Activated T-cell treated with anti-CD3 and anti-CD28 coated beads, Interleukin-2, amount 50 U/mL, for 48 hours (primary cell): ENCODE results near the gene KRTAP22-1.

ENCODE experiments used
- DNase-seq, 2 experiments: peaks; one replicate each; pipeline ENCODE4 v3.0.0-alpha.2; 2020

The KRTAP22-1 gene

DNA sequence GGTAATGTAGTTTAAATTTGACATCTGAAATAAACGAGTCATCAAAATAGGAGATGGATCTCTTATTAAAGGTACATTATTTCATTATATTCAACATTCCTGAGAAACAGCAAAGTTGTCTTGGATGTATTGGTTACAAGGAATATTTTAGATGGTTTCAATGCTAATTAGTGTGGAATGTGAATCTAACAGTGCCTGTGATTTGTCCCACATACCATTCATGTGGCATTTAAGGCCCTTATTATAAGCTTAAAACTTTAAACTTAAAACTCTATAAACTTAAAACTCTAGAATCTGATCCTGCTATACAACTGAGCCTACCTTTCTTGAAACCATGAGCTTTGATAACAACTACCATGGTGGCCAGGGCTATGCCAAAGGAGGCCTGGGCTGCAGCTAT lies at the start of gene KRTAP22-1:
TSS of gene KRTAP22-1 (plus strand) at position 301 of the 400 bp plus-strand sequence.
- no peak for DNase-seq

DNA sequence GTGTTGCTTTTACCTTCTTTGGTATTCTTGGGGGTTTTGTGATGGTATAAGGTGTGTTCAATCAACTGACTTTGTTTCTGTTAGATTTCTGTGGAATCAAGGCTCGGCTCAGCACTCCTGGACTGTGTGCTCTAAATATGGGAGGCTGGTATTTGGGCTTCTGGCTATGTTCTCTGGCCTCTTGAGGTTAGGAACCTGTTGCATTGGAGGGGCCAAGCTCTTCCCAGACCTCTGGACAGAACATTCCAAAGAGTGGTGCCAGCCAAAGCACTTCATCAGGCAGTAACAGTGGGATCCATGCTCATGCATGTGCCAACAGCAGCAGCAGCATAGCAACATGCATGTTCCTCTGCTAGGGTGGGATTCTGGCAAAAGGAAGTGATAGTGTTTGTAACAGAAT lies 48.1 kb upstream of the KRTAP22-1 start:
- no peak for DNase-seq

DNA sequence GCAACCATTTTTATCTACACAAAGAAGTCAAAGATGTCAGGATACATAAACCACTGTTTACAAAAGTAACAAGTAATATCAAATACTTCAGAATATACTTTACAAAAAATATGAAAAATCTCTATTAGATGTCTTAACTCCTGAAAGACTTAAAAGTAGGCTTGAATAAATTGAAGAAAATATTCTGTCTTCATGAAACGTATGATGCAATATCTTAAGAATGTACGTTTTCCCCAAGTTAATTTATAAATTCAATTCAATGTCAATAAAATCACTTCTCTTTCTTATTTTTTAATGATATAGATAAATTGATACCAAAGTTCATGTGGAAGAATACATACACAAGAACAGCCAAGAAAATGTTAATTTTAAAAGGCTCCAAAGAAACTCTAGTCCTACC lies 45.8 kb upstream of the KRTAP22-1 start:
- no peak for DNase-seq

DNA sequence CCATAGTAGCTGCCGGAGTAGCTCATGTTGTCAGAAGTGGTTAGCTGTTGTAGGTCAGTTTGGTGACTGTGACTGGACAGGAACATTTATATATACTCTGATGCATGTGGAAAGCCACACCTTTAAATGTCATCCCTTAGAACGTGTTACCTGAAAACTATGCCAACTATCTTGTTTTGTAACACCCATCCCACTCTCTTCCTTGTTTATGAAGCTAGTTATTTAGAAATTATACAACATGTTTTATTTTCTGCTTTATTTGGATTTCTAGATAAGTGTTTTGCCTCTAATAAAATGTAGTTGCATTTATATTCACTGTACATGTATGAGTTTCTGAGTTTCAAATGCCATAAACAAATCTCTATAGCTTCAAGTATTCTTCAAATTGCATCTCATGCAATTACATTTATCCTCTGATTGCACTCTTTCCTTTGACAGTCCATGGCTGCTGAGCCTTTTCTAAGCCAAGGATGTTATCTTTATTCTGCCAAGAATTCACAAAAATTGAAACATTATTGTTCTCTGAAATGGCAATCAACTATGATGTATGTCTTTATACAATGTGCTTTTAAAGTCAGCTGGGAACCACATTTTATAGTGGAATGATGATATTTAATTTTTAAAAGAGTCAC lies 39.5 kb upstream of the KRTAP22-1 start, which contains the start of gene KRTAP19-7:
TSS of gene KRTAP19-7 (minus strand) at position 51 of the 632 bp plus-strand sequence. CDS start at position 26, 25 bp downstream.
- no peak for DNase-seq

DNA sequence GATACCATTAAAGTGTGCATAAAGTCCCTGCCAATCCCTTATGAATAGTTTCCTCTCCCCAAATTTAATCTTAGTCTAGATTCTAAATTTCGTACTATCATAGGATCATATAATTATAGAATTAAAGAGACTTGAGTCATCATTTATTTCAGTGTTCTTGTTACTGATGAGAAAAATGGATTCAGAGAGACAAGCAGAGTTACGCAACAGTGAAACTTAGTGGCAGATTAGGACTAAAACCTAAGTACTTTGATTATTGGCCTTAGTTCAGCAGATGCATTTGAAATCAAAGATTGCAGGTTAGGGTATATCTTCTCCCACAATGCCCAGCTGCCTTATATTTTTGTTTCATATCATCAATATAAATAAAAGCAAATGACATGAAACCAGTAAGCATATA lies 38.9 kb upstream of the KRTAP22-1 start:
- no peak for DNase-seq

DNA sequence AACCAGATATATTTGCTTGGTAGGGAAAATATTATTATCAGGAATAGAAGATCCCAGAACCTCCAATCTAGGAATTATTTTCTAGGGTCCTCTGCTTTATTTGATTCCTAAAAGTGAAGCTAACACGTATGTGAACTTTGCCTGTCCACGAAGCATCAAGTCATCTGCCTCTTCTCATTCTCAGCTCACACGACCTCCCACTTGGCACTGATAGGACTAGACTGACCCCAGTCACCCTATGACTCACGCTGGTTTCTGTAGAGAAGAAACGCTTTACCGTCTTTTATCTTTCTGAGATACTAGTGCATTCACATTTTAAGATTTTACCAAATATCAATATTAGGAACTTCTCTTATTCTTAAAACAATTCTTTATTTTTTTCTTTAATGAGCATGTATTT lies 37.8 kb upstream of the KRTAP22-1 start:
- no peak for DNase-seq

DNA sequence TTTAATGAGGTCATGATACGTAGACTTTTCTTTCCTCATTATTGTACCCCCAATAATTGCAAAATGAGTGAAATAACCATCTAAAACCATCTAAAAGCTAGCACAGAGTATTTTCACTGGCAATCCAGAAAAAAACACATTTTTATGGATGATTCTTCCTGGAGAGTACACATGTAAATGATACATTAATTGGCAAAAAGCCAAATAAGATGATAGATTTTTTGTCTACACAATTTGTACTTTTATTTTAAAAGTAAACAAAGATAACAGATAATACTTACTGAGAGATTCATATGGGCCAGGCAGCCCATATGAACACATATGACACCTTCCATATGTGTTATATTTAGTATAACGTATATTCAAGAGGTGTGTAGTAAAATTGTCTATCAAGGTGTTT lies 37.3 kb upstream of the KRTAP22-1 start:
- no peak for DNase-seq

DNA sequence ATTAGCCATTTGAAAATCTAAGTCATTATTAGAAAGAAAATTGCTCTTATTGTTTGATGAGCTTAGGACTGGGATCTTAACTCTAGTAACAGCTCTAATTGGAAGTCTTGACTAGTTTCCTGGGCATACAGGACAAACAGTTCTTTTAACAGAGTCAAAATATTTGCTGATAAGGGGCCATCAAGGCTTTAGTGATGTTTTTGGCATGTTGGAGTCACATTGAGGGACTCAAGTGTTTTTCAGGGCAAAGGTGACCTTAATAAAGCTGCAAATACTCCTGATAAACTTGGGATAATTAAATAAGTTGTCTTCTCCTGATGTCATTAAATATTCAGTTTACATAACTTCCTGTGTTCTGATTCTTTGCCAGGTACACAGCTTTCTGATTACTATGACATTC lies 33.3 kb upstream of the KRTAP22-1 start:
- DNase-seq: no peak

DNA sequence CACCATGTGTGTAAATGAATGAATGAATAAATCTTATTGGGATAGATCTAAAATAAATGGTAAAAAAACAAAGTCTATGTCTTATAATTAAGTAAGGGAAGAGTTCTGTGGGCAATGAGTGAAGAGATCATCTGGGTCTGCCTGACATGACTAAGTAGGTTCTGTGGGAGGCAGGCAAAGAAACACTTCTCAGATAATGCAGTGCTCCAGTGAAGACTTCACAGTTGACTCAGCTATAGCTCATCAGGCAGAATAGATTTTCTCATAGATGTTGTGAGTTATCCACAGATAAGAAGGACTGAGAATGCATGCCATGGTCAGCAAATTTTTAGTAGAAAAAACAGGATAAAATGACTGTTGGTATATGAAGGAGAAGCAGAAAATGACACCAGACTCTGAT lies 23.1 kb upstream of the KRTAP22-1 start:
- no peak for DNase-seq

DNA sequence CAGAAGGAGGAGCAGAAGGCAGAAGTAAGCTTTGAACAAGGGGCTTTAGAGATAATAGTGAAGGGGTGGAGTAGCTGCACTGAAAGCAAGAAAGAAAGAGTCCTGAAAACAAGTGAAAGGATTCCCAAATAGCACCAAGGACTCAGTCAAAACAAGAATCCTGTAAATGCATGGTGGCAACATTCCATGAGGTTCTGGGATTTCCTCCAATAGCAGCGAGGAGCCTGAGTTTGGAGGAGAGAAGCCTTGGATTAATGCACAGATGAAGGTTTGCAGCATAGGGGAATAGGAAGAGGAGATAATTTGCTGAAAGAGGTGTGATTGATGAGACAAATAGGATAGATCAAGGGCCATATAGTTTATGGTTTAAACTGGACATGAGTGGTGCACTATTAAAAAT lies 21.5 kb upstream of the KRTAP22-1 start:
- no peak for DNase-seq

DNA sequence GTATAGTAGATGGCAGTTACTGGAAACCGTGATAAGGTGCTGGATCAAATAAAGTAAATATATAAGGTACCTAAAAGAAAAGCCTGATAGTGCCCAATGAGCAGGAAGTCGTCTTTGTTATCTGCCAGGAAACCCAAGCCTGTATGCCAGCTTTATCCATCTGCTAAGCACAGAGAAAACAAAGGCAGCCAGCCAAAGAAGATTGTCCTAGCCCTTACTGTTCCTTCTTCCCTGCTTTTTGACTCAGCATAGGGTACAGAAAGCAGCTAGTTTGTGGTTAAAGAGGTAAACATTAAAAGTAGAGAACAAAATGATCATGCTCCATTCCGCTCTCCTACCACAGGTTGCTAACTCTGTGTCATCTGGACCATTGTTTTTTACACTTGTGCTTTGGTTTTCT lies 20.8 kb upstream of the KRTAP22-1 start:
- DNase-seq: no peak

DNA sequence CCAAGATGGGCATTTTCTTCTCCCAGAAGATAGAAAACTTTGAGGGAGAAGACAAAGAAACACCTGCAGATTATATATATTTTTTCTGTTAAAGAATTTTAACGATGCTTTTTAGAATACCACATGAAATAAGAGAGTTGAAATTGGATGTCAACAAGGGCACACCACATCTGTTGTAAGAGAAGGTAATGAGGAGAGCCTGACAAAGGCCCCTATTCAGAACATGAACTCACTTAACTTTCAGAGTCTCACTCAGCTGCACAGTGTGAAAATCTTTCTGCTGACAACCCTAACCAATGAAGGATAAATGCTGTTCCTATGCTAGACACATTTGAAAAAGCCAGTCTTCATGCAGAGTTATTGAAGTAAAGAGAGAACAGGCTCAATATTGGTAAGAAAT lies 18.0 kb upstream of the KRTAP22-1 start:
- no peak for DNase-seq

DNA sequence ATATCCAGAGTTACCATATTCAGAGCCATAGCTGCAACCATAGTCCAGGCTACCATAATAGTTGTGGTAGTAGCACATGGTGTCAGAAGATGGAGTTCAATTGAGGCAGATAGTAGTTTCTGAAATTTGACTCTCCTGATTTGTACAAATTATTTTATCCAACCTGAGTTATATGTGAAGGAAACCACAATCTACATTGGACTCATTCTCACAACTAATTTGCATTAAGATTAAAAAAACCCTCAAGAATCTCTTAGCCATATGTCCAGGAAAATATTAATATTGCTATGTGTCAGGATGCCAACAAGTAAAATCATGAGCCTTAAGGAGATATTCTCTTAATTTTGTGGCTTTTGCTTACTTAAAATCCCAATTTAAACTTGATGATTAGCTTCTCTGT lies 10.6 kb upstream of the KRTAP22-1 start, which contains the start of gene KRTAP22-2:
TSS of gene KRTAP22-2 (minus strand) at position 101 of the 400 bp plus-strand sequence.
- DNase-seq: no peak

DNA sequence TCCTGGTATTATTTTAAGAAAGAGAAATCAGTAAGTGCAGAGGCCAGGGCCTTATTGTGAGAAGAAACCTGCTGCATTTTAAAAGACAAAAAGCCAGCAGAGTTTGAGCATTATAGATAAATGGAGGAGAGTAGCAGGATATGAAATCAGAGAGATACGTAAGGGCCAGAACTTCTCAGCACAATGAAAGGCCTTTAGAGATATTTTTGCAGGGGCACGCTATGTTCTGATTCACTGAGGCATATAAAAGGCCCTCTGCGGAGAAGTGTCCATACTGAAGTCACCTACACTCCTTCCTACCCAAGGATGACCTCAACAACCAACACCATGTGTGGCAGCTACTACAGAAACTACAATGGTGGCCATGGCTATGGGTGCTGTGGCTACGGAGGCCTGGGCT lies 8.7 kb upstream of the KRTAP22-1 start, which contains the start of gene KRTAP6-3:
TSS of gene KRTAP6-3 (plus strand) at position 301 of the 400 bp plus-strand sequence. CDS start at position 307, 6 bp downstream.
- no peak for DNase-seq

DNA sequence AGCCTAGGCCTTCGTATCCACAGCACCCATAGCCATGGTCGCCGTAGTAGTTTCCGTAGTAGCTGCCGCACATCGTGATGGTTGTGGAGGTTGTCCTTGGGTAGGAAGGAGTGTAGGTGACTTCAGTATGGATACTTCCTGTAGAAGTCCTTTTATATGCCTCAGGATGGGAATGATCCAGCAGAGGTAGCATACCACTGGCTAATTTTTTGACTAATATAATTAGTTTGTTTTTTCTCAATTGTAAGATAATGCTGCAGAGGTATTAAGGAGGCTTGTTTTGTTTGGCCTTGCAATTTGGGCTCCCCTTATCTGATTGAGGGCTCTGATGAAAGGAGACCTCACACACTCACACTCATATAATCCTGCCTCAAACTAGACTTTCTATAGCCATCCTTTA lies 2.1 kb upstream of the KRTAP22-1 start, which contains the start of gene KRTAP6-2:
TSS of gene KRTAP6-2 (minus strand) at position 101 of the 400 bp plus-strand sequence. CDS start at position 73, 28 bp downstream.
- no peak for DNase-seq

DNA sequence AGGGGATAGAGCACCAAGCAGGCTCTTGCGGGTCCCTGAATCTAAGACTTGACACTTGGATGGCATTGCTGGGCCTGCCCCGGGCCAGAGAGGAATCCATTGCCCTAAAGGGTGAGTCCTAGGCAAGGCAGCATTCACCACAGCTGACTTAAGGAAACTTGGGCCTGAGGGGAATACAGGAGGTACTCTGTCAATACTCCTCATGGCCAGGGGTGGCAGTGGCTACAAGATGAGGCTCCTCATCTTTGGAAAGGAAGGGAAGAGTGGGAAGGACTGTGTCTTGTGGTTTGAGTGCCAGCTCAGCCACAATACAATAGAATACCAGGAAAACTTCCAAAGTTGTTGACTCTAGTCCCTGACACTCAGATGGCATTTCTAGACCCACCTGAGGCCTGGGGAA lies 5.1 kb downstream of the KRTAP22-1 start:
- no peak for DNase-seq

DNA sequence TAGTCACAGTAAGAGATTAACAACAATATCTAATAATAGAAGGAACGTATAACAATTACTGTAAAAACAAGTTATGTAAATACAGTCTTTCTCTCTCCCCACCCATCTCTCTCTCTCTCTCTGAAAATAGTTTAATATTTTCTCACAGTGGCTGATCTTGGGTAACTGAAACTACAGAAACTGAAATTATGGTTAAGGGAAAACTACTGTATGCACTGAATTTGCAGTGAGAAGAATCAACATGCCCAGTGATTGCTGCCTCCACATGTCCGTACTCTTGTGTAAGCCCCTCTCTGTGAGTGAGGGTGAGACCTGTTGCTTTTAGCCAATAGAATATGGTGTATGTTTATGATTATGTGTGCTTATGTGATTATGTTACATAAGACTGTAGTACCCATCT lies 11.2 kb downstream of the KRTAP22-1 start:
- no peak for DNase-seq

DNA sequence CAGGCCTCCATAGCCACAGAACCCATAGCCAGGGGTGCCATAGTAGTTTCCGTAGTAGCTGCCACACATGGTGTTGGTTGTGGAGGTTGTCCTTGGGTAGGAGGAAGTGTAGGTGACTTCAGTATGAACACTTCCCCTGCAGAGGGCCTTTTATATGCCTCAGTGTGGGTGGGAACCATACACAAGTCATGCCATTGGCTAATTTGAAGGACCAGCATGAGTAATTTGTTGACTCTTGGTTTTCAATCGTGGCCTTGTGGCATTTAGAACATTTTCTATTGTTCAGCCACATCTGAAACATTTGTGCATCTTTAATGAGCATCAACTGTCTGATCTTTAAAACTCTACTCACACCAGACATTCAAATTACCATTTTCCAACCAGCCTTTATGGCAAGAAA lies 12.9 kb downstream of the KRTAP22-1 start, which contains the start of gene KRTAP6-1:
TSS of gene KRTAP6-1 (minus strand) at position 95 of the 400 bp plus-strand sequence. CDS start at position 69, 26 bp downstream.
- DNase-seq: no peak

DNA sequence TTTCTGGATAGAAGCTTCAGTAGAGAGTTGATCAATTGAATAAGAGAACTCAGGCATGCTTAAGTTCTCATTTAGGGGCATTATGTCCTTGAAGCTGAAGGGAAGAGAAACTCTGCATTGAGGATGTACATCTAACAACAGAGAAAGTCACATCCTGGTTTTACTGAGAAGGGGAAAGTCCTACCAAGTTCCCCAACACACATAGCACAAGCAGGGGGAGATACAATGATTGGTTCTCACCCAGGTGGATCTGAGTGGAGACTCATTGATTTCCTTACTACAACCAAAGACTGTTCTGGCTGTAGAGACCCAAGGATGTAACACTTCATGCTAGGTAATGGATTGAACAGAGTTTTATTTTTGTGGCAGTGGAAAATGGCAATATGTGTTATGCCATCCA lies 14.3 kb downstream of the KRTAP22-1 start:
- DNase-seq: no peak

DNA sequence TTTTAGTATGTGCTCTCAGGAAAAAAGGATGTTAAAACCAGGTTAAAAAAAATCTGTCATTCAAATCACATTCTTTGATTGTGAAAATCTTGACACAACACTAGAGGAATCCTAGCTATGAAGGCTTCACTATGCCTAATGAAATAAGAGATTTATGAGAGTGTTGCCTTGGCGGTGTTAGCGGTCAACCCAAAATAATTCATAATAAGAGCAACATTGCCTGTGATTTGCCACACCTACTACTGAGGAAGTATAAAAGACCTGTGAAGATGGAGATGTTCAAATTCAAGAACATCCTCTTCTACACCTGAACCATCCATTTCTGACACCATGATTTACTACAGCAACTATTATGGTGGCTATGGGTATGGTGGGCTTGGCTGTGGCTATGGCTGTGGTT lies 15.2 kb downstream of the KRTAP22-1 start, which contains the start of gene KRTAP20-1:
TSS of gene KRTAP20-1 (plus strand) at position 301 of the 400 bp plus-strand sequence. CDS start at position 331, 30 bp downstream.
- no peak for DNase-seq

DNA sequence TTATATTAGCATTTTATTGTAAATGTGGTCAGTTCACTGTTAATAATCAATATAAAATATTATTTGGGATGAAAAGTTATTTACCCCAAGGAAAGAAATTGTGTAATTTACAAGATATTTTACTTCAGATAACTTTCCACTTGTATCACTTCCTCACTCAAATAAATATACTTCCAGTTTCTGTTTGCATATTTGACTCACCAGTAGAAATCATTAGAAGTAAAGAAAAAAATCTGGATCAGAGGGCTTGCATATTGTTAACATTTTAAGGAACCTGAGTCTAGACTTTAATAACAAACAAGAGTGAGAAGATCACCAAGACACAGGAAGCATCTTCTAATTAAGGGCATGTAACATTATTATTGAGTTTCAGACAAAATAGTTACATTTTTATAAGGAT lies 19.2 kb downstream of the KRTAP22-1 start:
- no peak for DNase-seq

DNA sequence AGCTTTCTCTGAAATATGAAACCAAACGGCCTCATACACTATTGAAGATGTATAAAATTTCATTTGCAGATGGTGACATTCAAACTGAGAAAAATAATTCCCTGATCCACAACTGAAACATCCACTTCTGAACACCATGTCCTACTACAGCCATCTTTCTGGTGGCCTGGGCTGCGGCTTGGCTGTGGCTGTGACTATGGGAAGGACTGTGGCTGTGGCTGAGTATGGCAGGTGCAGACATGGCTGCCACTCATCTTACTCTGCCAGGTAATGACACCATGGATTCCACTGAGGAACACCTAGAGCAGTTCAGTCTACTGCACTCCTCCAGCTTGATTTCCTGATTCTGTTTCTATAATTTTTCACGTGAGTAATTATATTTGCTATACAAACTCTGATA lies 19.6 kb downstream of the KRTAP22-1 start, which contains the start of gene KRTAP20-4:
TSS of gene KRTAP20-4 (plus strand) at position 106 of the 400 bp plus-strand sequence.
- DNase-seq: no peak

DNA sequence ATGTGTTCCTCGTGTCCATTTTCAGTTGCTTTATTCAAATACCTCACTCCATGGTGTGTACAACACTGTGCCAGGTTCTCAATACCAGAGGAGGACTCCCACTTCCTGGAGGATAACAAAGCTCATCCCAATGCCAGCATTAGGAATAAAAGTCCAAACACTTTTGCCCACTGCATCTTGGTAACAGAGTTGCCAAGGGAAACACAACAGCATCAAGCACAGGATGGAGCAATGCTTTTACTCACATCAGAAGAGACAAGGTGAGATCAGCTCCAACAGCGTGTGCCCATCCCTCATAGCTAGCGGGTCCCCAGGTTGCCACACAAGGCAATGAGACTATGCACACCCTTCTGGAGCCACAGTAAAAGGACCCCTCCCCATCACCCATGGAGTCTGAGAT lies 22.5 kb downstream of the KRTAP22-1 start:
- DNase-seq: no peak

DNA sequence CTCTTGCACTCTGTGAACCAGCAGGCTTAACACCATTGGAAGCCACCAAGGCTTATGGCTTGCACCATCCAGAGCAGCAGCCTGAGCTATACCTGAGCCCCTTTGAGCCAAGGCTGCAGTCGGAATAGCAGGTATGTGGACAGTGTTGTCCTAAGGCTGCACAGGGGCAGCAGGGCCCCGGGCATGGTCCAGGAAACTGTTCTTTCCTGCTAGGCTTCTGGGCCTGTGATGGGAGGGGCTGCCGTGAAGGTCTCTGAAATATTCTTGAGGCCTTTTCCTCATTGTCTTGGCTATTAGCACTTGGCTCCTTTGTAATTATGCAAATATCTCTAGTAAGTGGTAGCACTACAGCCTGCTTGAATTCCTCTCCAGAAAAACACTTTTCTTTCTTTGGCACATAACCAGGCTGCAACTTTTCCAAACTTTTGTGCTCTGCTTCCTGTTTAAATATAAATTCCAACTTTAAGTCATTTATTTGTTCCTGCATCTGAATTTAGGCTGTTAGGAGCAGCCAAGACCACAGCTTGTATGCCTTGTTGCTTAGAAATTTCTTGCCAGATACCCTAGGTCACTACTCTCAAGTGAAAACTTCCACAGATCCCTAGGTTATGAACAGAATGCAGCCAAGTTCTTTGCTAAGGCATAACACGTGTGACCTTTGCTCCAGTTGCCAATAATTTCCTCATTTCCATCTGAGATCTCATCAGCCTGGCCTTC lies 24.7 kb downstream of the KRTAP22-1 start:
- DNase-seq: no peak
